Activated CD4-positive, alpha-beta T cell treated with anti-CD3 and anti-CD28 coated beads for 4 hours (primary cell): ENCODE data around the gene SCGB2A2.

Experiments used
- DNase-seq, 2 donors: peaks; one replicate each; pipeline ENCODE4 v3.0.0-alpha.2; 2020

Gene SCGB2A2

GRCh38 chr11:62269654-62270278, at the start of gene SCGB2A2:
SCGB2A2 (plus strand) TSS chr11:62270158; CDS start chr11:62270217, 59 bp downstream.
- DNase-seq, result no peak

GRCh38 chr11:62221498-62221897, 48.5 kb upstream of the SCGB2A2 start:
- DNase-seq, result no peak

- no peak for DNase-seq
Measured at GRCh38 chr11:62223095-62223494, 46.9 kb upstream of the SCGB2A2 start.

GRCh38 chr11:62233730-62234129, 36.2 kb upstream of the SCGB2A2 start:
- no peak for DNase-seq

- DNase-seq, result no peak
Measured at GRCh38 chr11:62236187-62236586, 33.8 kb upstream of the SCGB2A2 start.

GRCh38 chr11:62237499-62237898, 32.5 kb upstream of the SCGB2A2 start:
- DNase-seq, result no peak

- DNase-seq, result no peak
Measured at GRCh38 chr11:62238151-62238550, 31.8 kb upstream of the SCGB2A2 start.

GRCh38 chr11:62241095-62241494, 28.9 kb upstream of the SCGB2A2 start:
- no peak for DNase-seq

GRCh38 chr11:62242021-62242420, 27.9 kb upstream of the SCGB2A2 start, which contains the start of gene SCGB1D2:
SCGB1D2 (plus strand) TSS chr11:62242239; CDS start chr11:62242308, 69 bp downstream.
- DNase-seq, result no peak

GRCh38 chr11:62245271-62245753, 24.6 kb upstream of the SCGB2A2 start:
- DNase-seq, result no peak

- DNase-seq, result no peak
Measured at GRCh38 chr11:62251698-62252097, 18.3 kb upstream of the SCGB2A2 start.

- DNase-seq, result no peak
Measured at GRCh38 chr11:62253999-62254542, 15.9 kb upstream of the SCGB2A2 start.

GRCh38 chr11:62256281-62256680, 13.7 kb upstream of the SCGB2A2 start:
- DNase-seq, result no peak

- DNase-seq, result no peak
Measured at GRCh38 chr11:62260261-62260953, 9.6 kb upstream of the SCGB2A2 start.

- no peak for DNase-seq
Measured at GRCh38 chr11:62264004-62264403, 6.0 kb upstream of the SCGB2A2 start.

- DNase-seq, result no peak
Measured at GRCh38 chr11:62266558-62266957, 3.4 kb upstream of the SCGB2A2 start.

- DNase-seq, result no peak
Measured at GRCh38 chr11:62267050-62267449, 2.9 kb upstream of the SCGB2A2 start.

GRCh38 chr11:62267576-62267975, 2.4 kb upstream of the SCGB2A2 start:
- DNase-seq, result no peak

- DNase-seq, result no peak
Measured at GRCh38 chr11:62273284-62273683, 3.3 kb downstream of the SCGB2A2 start.

GRCh38 chr11:62273789-62274275, 3.9 kb downstream of the SCGB2A2 start:
- DNase-seq, result no peak

- no peak for DNase-seq
Measured at GRCh38 chr11:62280452-62280851, 10.5 kb downstream of the SCGB2A2 start.

GRCh38 chr11:62295504-62295903, 25.5 kb downstream of the SCGB2A2 start:
- no peak for DNase-seq

- DNase-seq, result no peak
Measured at GRCh38 chr11:62298975-62299374, 29.0 kb downstream of the SCGB2A2 start, which contains the start of gene SCGB1D4. SCGB1D4 (minus strand) TSS chr11:62299075; CDS start chr11:62299010, 65 bp downstream.

- DNase-seq, result no peak
Measured at GRCh38 chr11:62306227-62306626, 36.3 kb downstream of the SCGB2A2 start.
